Measurements from ENCODE around the gene MEGF11.

GRCh38 chr15:65954289-65954741 is 299.2 kb downstream of the MEGF11 start:
- TF ChIP-seq CTCF (IDR thresholded peaks at IDR 0.05), result no peak
- no peak for TF ChIP-seq EP300 (IDR thresholded peaks at IDR 0.05)
